H9 (cell line): ENCODE measurements around the gene ASPSCR1. TPM values are rescaled to one million over a fixed set of nuclear protein-coding genes. Genes with fewer than 3 reads are reported as not detected.

Experiments used
- DNase-seq: peaks from one replicate; pipeline ENCODE4 v3.0.0-alpha.2; 2017
- H2AFZ ChIP-seq: one replicate; pipeline ENCODE4 v1.6.1; 2013; ENCODE audit warnings: mild to moderate bottlenecking, low read length, control low read depth, moderate library complexity
- H2AK5ac ChIP-seq: 2 replicates; pipeline ENCODE4 v1.6.1; 2013; ENCODE audit warnings: low read length, control low read depth, mixed read lengths; ENCODE audit not compliant: insufficient read length
- H2BK120ac ChIP-seq: one replicate; pipeline ENCODE4 v1.6.1; 2013; ENCODE audit warnings: low read depth, mild to moderate bottlenecking, low read length, control low read depth, inconsistent platforms; ENCODE audit not compliant: poor library complexity, severe bottlenecking
- H2BK12ac ChIP-seq: 2 replicates; pipeline ENCODE4 v1.6.1; 2013; ENCODE audit warnings: low read length, control low read depth, mixed read lengths, low read depth; ENCODE audit not compliant: insufficient read length
- H2BK15ac ChIP-seq: 2 replicates; pipeline ENCODE4 v1.6.1; 2013; ENCODE audit warnings: low read depth, low read length, control low read depth
- H2BK20ac ChIP-seq: one replicate; pipeline ENCODE4 v1.6.1; 2013; ENCODE audit warnings: low read depth, mild to moderate bottlenecking, low read length, control low read depth, inconsistent platforms; ENCODE audit not compliant: poor library complexity, severe bottlenecking
- H2BK5ac ChIP-seq: 2 replicates; pipeline ENCODE4 v1.6.1; 2013; ENCODE audit warnings: low read length, control low read depth, mixed read lengths; ENCODE audit not compliant: insufficient read length
- H3K14ac ChIP-seq: 2 replicates; pipeline ENCODE4 v1.6.1; 2013; ENCODE audit warnings: low read length, control low read depth; ENCODE audit not compliant: insufficient read depth
- H3K18ac ChIP-seq: 2 replicates; pipeline ENCODE4 v1.6.1; 2013; ENCODE audit warnings: low read depth, mild to moderate bottlenecking, mixed read lengths, low read length, control low read depth; ENCODE audit not compliant: insufficient read length
- H3K23ac ChIP-seq: 2 replicates; pipeline ENCODE4 v1.6.1; 2013; ENCODE audit warnings: low read length, control low read depth, mixed read lengths, low read depth; ENCODE audit not compliant: insufficient read length
- H3K23me2 ChIP-seq: 2 replicates; pipeline ENCODE4 v1.6.1; 2013; ENCODE audit warnings: low read depth, mild to moderate bottlenecking, mixed read lengths, low read length, control low read depth; ENCODE audit not compliant: insufficient read length, poor library complexity, severe bottlenecking
- H3K27ac ChIP-seq: 2 replicates; pipeline ENCODE4 v1.5.1; 2013; ENCODE audit warnings: low read length, control low read depth, mixed read lengths, low read depth; ENCODE audit not compliant: insufficient read length
- H3K27me3 ChIP-seq: 2 replicates; pipeline ENCODE4 v1.6.1; 2013; ENCODE audit warnings: low read length, control low read depth, inconsistent platforms; ENCODE audit not compliant: insufficient read depth
- H3K4ac ChIP-seq: 2 replicates; pipeline ENCODE4 v1.6.1; 2013; ENCODE audit warnings: low read depth, mild to moderate bottlenecking, control low read depth, inconsistent platforms, low read length, moderate library complexity
- H3K4me1 ChIP-seq: 2 replicates; pipeline ENCODE4 v1.6.1; 2013; ENCODE audit warnings: low read length, control low read depth, inconsistent platforms; ENCODE audit not compliant: insufficient read depth
- H3K4me2 ChIP-seq: 2 replicates; pipeline ENCODE4 v1.6.1; 2013; ENCODE audit warnings: low read length, control low read depth, mixed read lengths; ENCODE audit not compliant: insufficient read length, insufficient read depth
- H3K56ac ChIP-seq: 2 replicates; pipeline ENCODE4 v1.6.1; 2013; ENCODE audit warnings: low read depth, mild to moderate bottlenecking, mixed read lengths, low read length, control low read depth; ENCODE audit not compliant: insufficient read length
- H3K79me1 ChIP-seq: 2 replicates; pipeline ENCODE4 v1.6.1; 2013; ENCODE audit warnings: low read depth, mild to moderate bottlenecking, moderate library complexity, low read length, control low read depth, inconsistent platforms; ENCODE audit not compliant: insufficient read depth, poor library complexity, severe bottlenecking
- H3K79me2 ChIP-seq: 2 replicates; pipeline ENCODE4 v1.6.1; 2013; ENCODE audit warnings: low read length, control low read depth, inconsistent platforms; ENCODE audit not compliant: insufficient read depth
- H3K9ac ChIP-seq: 2 replicates; pipeline ENCODE4 v1.6.1; 2013; ENCODE audit warnings: low read length, control low read depth, mixed read lengths; ENCODE audit not compliant: insufficient read length; ENCODE audit errors: extremely low read depth
- H3K9me3 ChIP-seq: one replicate; pipeline ENCODE4 v1.6.1; 2013; ENCODE audit warnings: low read depth, low read length, inconsistent platforms; ENCODE audit not compliant: control insufficient read depth
- H3T11ph ChIP-seq: one replicate; pipeline ENCODE4 v1.6.1; 2013; ENCODE audit warnings: mild to moderate bottlenecking, low read length, control low read depth, inconsistent platforms
- H4K20me1 ChIP-seq: one replicate; pipeline ENCODE4 v1.6.1; 2013; ENCODE audit not compliant: control insufficient read depth, insufficient read length, insufficient read depth
- H4K5ac ChIP-seq: 2 replicates; pipeline ENCODE4 v1.6.1; 2013; ENCODE audit warnings: low read depth, mild to moderate bottlenecking, mixed read lengths, low read length, control low read depth; ENCODE audit not compliant: insufficient read length
- H4K8ac ChIP-seq: replicated peaks from 2 replicates; pipeline ENCODE4 v1.6.1; 2013; ENCODE audit warnings: low read length, control low read depth, mixed read lengths, low read depth; ENCODE audit not compliant: insufficient read length
- H4K91ac ChIP-seq: 2 replicates; pipeline ENCODE4 v1.6.1; 2013; ENCODE audit warnings: low read depth, mild to moderate bottlenecking, moderate library complexity, mixed read lengths, low read length, control low read depth; ENCODE audit not compliant: insufficient read length
- H3K27ac Mint-ChIP-seq, 3 experiments: 2 replicates in 2 of 3; 3 replicates in 1 of 3; pipeline ENCODE4 v1.8.0; 2020 to 2021; ENCODE audit warnings: mixed read lengths in 3 of 3, mild to moderate bottlenecking in 1 of 3, moderate library complexity in 1 of 3
- H3K27me3 Mint-ChIP-seq: 2 replicates; pipeline ENCODE4 v1.8.0; 2021; ENCODE audit warnings: low read depth, mild to moderate bottlenecking, moderate library complexity, mixed read lengths
- H3K36me3 Mint-ChIP-seq, 3 experiments: 2 replicates in 2 of 3; 3 replicates in 1 of 3; pipeline ENCODE4 v1.8.0; 2020 to 2021; ENCODE audit warnings: low read depth in 3 of 3, mixed read lengths in 3 of 3; ENCODE audit not compliant: insufficient read depth in 1 of 3
- H3K4me1 Mint-ChIP-seq, 2 experiments: 2 replicates each; pipeline ENCODE4 v1.8.0; 2020; ENCODE audit warnings: mixed read lengths in 2 of 2
- H3K4me3 Mint-ChIP-seq, 2 experiments: 2 replicates in 1 of 2; 3 replicates in 1 of 2; pipeline ENCODE4 v1.8.0; 2020 to 2021; ENCODE audit warnings: mild to moderate bottlenecking in 2 of 2, mixed read lengths in 2 of 2, moderate library complexity in 1 of 2
- H3K9me3 Mint-ChIP-seq, 2 experiments: 2 replicates in 1 of 2; 3 replicates in 1 of 2; pipeline ENCODE4 v1.8.0; 2020; ENCODE audit warnings: mild to moderate bottlenecking in 2 of 2, mixed read lengths in 2 of 2, moderate library complexity in 1 of 2
- CTCF ChIP-seq: fragments of 200-600 bp; sonication (generic); conservative IDR thresholded peaks from 3 replicates; pipeline ENCODE4 v1.8.0; 2021; ENCODE audit warnings: antibody characterized with exemption, mild to moderate bottlenecking
- WGBS: extraction: QIAGEN DNeasy Blood & Tissue Kit; methylation state at CpG from one replicate; pipeline ENCODE4 v1.1.7; 2013; ENCODE audit warnings: missing lambda C conversion rate, low lambda C conversion rate, mixed read lengths; ENCODE audit not compliant: insufficient read length; ENCODE audit errors: extremely low coverage; 5-methylcytosine and 5-hydroxymethylcytosine counted together
- total RNA-seq: library from RNA; stranded (reverse); gene quantifications from 2 replicates; pipeline ENCODE4 v1.2.1, GENCODE V29; 2021

ASPSCR1 gene
- total RNA-seq, 1 experiment from 2014 or later: 50.9 TPM

- Histone ChIP-seq H2BK20ac (no peak overlapping the region), H3K23me2 (no peaks in the 10 kb centered on the region), H2BK15ac (no peak overlapping the region), H3K79me2 (no peaks in the 10 kb centered on the region), H2BK12ac (no peak overlapping the region), H2AK5ac (no peak overlapping the region), H3K56ac (no peak overlapping the region), H3K79me1 (no peaks in the 10 kb centered on the region), H3K14ac (no peak overlapping the region), H3K4me2 (no peak overlapping the region), H2BK5ac (no peak overlapping the region), H3T11ph (no peak overlapping the region), H3K9me3 (no peaks in the 10 kb centered on the region), H4K20me1 (no peaks in the 10 kb centered on the region), H4K91ac (no peak overlapping the region), H2AFZ (no peak overlapping the region), H3K9ac (no peak overlapping the region), H4K8ac (no peak overlapping the region), H3K4ac (no peak overlapping the region), H3K27ac (no peak overlapping the region), H3K23ac (no peak overlapping the region), H2BK120ac (no peak overlapping the region), H3K4me1 (no peaks in the 10 kb centered on the region), H3K18ac (no peak overlapping the region), H3K27me3 (no peaks in the 10 kb centered on the region), H4K5ac (no peak overlapping the region)
- Mint-ChIP-seq H3K9me3 (no peaks in the 10 kb centered on the region), H3K4me3 (no peak overlapping the region), H3K27me3 (no peaks in the 10 kb centered on the region; the same call in 1 of the 2 replicates), H3K4me1 (no peaks in the 10 kb centered on the region), H3K27ac (peak overlapping the region in 1 of 3 experiments; percentile 63; a peak in 1 of 7 replicates), H3K36me3 (no peaks in the 10 kb centered on the region)
- no peak for DNase-seq
- no peak for TF ChIP-seq CTCF
- no CpG with 5 or more reads among the region's 24 CpGs for WGBS
These were observed 29.2 kb downstream of the ASPSCR1 start for GRCh38 chr17:82006468-82007227.
